Hepatocyte (in vitro differentiated cells): ENCODE data around the gene MTHFD1L. TPM values are rescaled to one million over a fixed set of nuclear protein-coding genes. Genes with fewer than 3 reads are reported as not detected.
"Not testable (repeated sequence)": the region's sequence is repeated elsewhere in the genome, so short reads cannot be mapped to it uniquely, and the experiment has no call there.

Experiments used
- DNase-seq: peaks from one replicate; pipeline ENCODE4 v3.0.0-alpha.2; 2016; ENCODE audit warnings: low spot score
- H2AFZ ChIP-seq: fragments of 200-600 bp; sonication (generic); 2 replicates; pipeline ENCODE4 v1.6.0; 2016; ENCODE audit warnings: antibody characterized with exemption, mild to moderate bottlenecking
- H3K27ac ChIP-seq: fragments of 200-600 bp; sonication (generic); 2 replicates; pipeline ENCODE4 v1.5.1; 2016; ENCODE audit warnings: mild to moderate bottlenecking
- H3K27me3 ChIP-seq: fragments of 200-600 bp; sonication (generic); 2 replicates; pipeline ENCODE4 v1.6.1; 2016
- H3K36me3 ChIP-seq: fragments of 200-600 bp; sonication (generic); replicated peaks from 2 replicates; pipeline ENCODE4 v1.5.1; 2016; ENCODE audit warnings: low read depth; ENCODE audit not compliant: insufficient read depth
- H3K4me1 ChIP-seq: fragments of 200-600 bp; sonication (generic); 2 replicates; pipeline ENCODE4 v1.5.1; 2016; ENCODE audit warnings: mild to moderate bottlenecking, moderate library complexity; ENCODE audit not compliant: insufficient read depth
- H3K4me2 ChIP-seq: fragments of 200-600 bp; sonication (generic); 2 replicates; pipeline ENCODE4 v1.6.0; 2016
- H3K4me3 ChIP-seq: fragments of 200-600 bp; sonication (generic); 2 replicates; pipeline ENCODE4 v1.5.1; 2016; ENCODE audit warnings: mild to moderate bottlenecking
- H3K79me2 ChIP-seq: fragments of 200-600 bp; sonication (generic); 2 replicates; pipeline ENCODE4 v1.6.0; 2017; ENCODE audit warnings: mild to moderate bottlenecking
- H3K9me2 ChIP-seq: fragments of 200-600 bp; sonication (generic); replicated peaks from 2 replicates; pipeline ENCODE4 v1.6.0; 2017; ENCODE audit warnings: mild to moderate bottlenecking; ENCODE audit not compliant: insufficient read depth
- H3K9me3 ChIP-seq: fragments of 200-600 bp; sonication (generic); 2 replicates; pipeline ENCODE4 v1.5.1; 2016; ENCODE audit warnings: low read depth, mild to moderate bottlenecking
- H4K20me1 ChIP-seq: fragments of 200-600 bp; sonication (generic); 2 replicates; pipeline ENCODE4 v1.6.0; 2016; ENCODE audit warnings: mild to moderate bottlenecking; ENCODE audit not compliant: insufficient read depth, poor library complexity, severe bottlenecking
- EZH2 ChIP-seq: fragments of 200-600 bp; sonication (generic); IDR thresholded peaks from 2 replicates; pipeline ENCODE4 v1.6.1; 2016; ENCODE audit warnings: antibody characterized with exemption, mild to moderate bottlenecking, borderline replicate concordance
- EZH2phosphoT487 ChIP-seq: fragments of 200-600 bp; sonication (generic); IDR thresholded peaks from one replicate; pipeline ENCODE4 v1.6.1; 2018; ENCODE audit warnings: antibody characterized with exemption, mild to moderate bottlenecking, low read depth, moderate library complexity; ENCODE audit not compliant: unreplicated experiment, severe bottlenecking
- WGBS: methylation state at CpG from one replicate; pipeline ENCODE4 v1.1.6; 2016; ENCODE audit warnings: low lambda C conversion rate; ENCODE audit errors: missing lambda C conversion rate; 5-methylcytosine and 5-hydroxymethylcytosine counted together
- polyA plus RNA-seq: library from polyadenylated mRNA; unstranded; fragments of >200 nt; fragmentation: Nextera tagmentation; extraction: Ambion mirVana; gene quantifications from 2 replicates; pipeline ENCODE4 v1.2.1, GENCODE V29; 2016
- total RNA-seq: library from RNA; depleted of rRNA; stranded (reverse); fragments of >200 nt; gene quantifications from 2 replicates; pipeline ENCODE4 v1.2.3, GENCODE V29; 2014
- TF ChIP-seq, protein P1 (sequence below): fragments of 200-600 bp; sonication (generic); IDR thresholded peaks from 2 replicates; pipeline ENCODE4 v1.5.1; 2016; ENCODE audit warnings: antibody characterized with exemption, mild to moderate bottlenecking; ENCODE audit not compliant: poor library complexity

The MTHFD1L gene
- total and polyA plus RNA-seq, 2 experiments from 2014 or later = 28.4 to 30.8 TPM

DNA sequence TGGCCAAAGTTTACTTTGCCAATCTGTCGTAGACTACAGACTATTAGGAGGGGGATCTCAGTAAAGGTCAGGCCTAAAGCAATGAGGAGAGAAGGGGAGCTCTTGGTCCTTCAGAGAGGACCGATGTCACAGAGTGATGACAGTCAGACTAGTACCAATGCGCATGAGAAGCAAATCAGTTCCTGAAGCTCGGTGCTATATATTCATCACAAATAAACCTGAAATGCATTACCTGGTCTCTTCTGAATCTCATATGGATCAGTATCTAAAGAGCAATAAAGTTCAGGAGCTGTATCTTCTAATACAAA lies 260.9 kb downstream of the MTHFD1L start:
- H3K36me3 ChIP-seq, H3K9me2 ChIP-seq, H3K4me2 ChIP-seq, H3K4me3 ChIP-seq, H3K9me3 ChIP-seq, H2AFZ ChIP-seq, H3K27me3 ChIP-seq, DNase-seq, H3K79me2 ChIP-seq, H4K20me1 ChIP-seq: not testable (repeated sequence)
- WGBS = 87% methylated on average over 4 of the region's 4 CpGs
- peak overlapping the region; percentile 84 for H3K27ac ChIP-seq
- H3K4me1 ChIP-seq = peaks cover 11% of the 10 kb centered on the region

- not testable (repeated sequence) for H3K4me2 ChIP-seq, H3K36me3 ChIP-seq, H3K9me3 ChIP-seq, H3K79me2 ChIP-seq, H3K9me2 ChIP-seq, H4K20me1 ChIP-seq, DNase-seq, H3K27me3 ChIP-seq, H2AFZ ChIP-seq, H3K4me3 ChIP-seq
- H3K27ac ChIP-seq = peak overlapping the region; percentile 84
- H3K4me1 ChIP-seq = peaks cover 11% of the 10 kb centered on the region
- WGBS = 98% methylated on average over 5 of the region's 5 CpGs
Observed at GRCh38 chr6:151127133-151127798, 261.8 kb downstream of the MTHFD1L start.

- no peak overlapping the region for H2AFZ ChIP-seq
- DNase-seq = no peak
- no peaks in the 10 kb centered on the region for H3K36me3 ChIP-seq
- no peaks in the 10 kb centered on the region for H3K9me3 ChIP-seq
- no peaks in the 10 kb centered on the region for H3K79me2 ChIP-seq
- TF ChIP-seq, protein P1, sequence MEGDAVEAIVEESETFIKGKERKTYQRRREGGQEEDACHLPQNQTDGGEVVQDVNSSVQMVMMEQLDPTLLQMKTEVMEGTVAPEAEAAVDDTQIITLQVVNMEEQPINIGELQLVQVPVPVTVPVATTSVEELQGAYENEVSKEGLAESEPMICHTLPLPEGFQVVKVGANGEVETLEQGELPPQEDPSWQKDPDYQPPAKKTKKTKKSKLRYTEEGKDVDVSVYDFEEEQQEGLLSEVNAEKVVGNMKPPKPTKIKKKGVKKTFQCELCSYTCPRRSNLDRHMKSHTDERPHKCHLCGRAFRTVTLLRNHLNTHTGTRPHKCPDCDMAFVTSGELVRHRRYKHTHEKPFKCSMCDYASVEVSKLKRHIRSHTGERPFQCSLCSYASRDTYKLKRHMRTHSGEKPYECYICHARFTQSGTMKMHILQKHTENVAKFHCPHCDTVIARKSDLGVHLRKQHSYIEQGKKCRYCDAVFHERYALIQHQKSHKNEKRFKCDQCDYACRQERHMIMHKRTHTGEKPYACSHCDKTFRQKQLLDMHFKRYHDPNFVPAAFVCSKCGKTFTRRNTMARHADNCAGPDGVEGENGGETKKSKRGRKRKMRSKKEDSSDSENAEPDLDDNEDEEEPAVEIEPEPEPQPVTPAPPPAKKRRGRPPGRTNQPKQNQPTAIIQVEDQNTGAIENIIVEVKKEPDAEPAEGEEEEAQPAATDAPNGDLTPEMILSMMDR = no peak
- TF ChIP-seq EZH2 = no peak
- no peak for TF ChIP-seq EZH2phosphoT487
- WGBS = 82% methylated on average over 5 of the region's 5 CpGs
- no peak overlapping the region for H3K27ac ChIP-seq
- no peaks in the 10 kb centered on the region for H3K27me3 ChIP-seq
- no peak overlapping the region for H3K4me3 ChIP-seq
- H4K20me1 ChIP-seq = no peaks in the 10 kb centered on the region
- no peak overlapping the region for H3K4me2 ChIP-seq
- H3K4me1 ChIP-seq = peaks cover 11% of the 10 kb centered on the region
- H3K9me2 ChIP-seq = no peaks in the 10 kb centered on the region
Observed at GRCh38 chr6:151128763-151129370, 263.4 kb downstream of the MTHFD1L start.

DNA sequence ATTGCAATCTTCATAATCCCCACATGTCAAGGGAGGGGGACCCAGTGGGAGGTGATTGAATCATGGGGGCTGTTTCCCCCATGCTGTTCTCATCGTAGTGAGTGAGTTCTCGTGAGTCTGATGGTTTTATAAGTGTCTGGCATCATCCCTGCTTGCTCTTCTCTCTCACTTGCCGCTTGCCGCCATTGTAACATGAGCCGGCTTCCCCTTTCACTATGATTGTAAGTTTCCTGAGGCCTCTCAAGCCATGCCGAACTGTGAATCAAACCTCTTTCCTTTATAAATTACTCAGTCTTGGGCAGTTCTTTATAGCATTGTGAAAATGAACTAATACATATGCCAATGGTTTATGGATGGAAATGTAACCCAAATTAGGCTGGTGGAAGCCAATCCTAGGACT lies 264.8 kb downstream of the MTHFD1L start:
- Histone ChIP-seq H3K27me3 (no peaks in the 10 kb centered on the region), H3K4me1 (peaks cover 5% of the 10 kb centered on the region), H3K79me2 (no peaks in the 10 kb centered on the region), H3K9me3 (no peaks in the 10 kb centered on the region), H3K36me3 (no peaks in the 10 kb centered on the region), H3K4me3 (no peak overlapping the region), H3K9me2 (no peaks in the 10 kb centered on the region), H2AFZ (no peak overlapping the region), H4K20me1 (no peaks in the 10 kb centered on the region), H3K27ac (no peak overlapping the region), H3K4me2 (no peak overlapping the region)
- 78% methylated on average over 6 of the region's 6 CpGs for WGBS
- DNase-seq = no peak
- no peak for TF ChIP-seq EZH2
- TF ChIP-seq, protein P1 = no peak
- TF ChIP-seq EZH2phosphoT487 = no peak
